GM19023 (cell line): ENCODE results near the gene GAB4.
"Not testable (repeated sequence)": the region's sequence is repeated elsewhere in the genome, so short reads cannot be mapped to it uniquely, and the experiment has no call there.

ENCODE experiments used
- ATAC-seq: cut with Tn5 transposase; IDR thresholded peaks from one replicate; pipeline ENCODE4 v1.9.1; 2021; ENCODE audit warnings: mild to moderate bottlenecking, moderate library complexity; ENCODE audit not compliant: unreplicated experiment

The GAB4 gene

GRCh38 chr22:16914911-16915310 lies 93.1 kb downstream of the GAB4 start:
- ATAC-seq: not testable (repeated sequence)

GRCh38 chr22:16914006-16914405 lies 94.0 kb downstream of the GAB4 start:
- ATAC-seq: no peak

- ATAC-seq: no peak
These were observed 95.7 kb downstream of the GAB4 start for GRCh38 chr22:16912281-16912680.
